Body of pancreas (tissue), 4 donors: ENCODE results near the gene ARHGAP12.

Experiments
- CTCF ChIP-seq, 7 experiments: fragments of 450-650 bp in 4 of 7; fragments of 200-600 bp in 3 of 7; sonication (generic) in 3 of 7; IDR thresholded peaks; one replicate each; pipeline ENCODE4 v1.5.1; 2016 to 2019; ENCODE audit warnings: antibody characterized with exemption in 7 of 7
- POLR2A ChIP-seq, 3 donors: fragments of 450-650 bp; IDR thresholded peaks; one replicate each; pipeline ENCODE4 v1.6.1; 2016; ENCODE audit warnings: antibody characterized with exemption in 3 of 3, mild to moderate bottlenecking in 2 of 3

GRCh38 chr10:31822616-31823318 lies 105.9 kb downstream of the ARHGAP12 start:
- no peak for TF ChIP-seq CTCF (IDR thresholded peaks at IDR 0.05)
- TF ChIP-seq POLR2A (IDR thresholded peaks at IDR 0.05) = no peak
